GM19193 (cell line): Measurements from ENCODE around the gene TMEM242.

Source experiments
- POLR2A ChIP-seq: IDR thresholded peaks from 4 replicates; pipeline ENCODE4 v1.6.1; 2011; ENCODE audit not compliant: insufficient read depth, insufficient read length; ENCODE audit errors: extremely low read depth

The TMEM242 gene

GRCh38 chr6:157283330-157283898 lies 39.9 kb downstream of the TMEM242 start:
- no peak for TF ChIP-seq POLR2A

- no peak for TF ChIP-seq POLR2A
These were observed 41.0 kb downstream of the TMEM242 start for GRCh38 chr6:157282284-157282683.

GRCh38 chr6:157281570-157281969 lies 41.7 kb downstream of the TMEM242 start:
- TF ChIP-seq POLR2A, result no peak

GRCh38 chr6:157280947-157281346 lies 42.4 kb downstream of the TMEM242 start:
- no peak for TF ChIP-seq POLR2A

GRCh38 chr6:157280157-157280556 lies 43.2 kb downstream of the TMEM242 start:
- TF ChIP-seq POLR2A, result no peak

GRCh38 chr6:157278171-157278570 lies 45.1 kb downstream of the TMEM242 start:
- no peak for TF ChIP-seq POLR2A

- TF ChIP-seq POLR2A, result no peak
These were observed 46.6 kb downstream of the TMEM242 start for GRCh38 chr6:157276731-157277130.

GRCh38 chr6:157276134-157276532 lies 47.2 kb downstream of the TMEM242 start:
- TF ChIP-seq POLR2A, result no peak

GRCh38 chr6:157274471-157275226 lies 48.7 kb downstream of the TMEM242 start:
- peak; percentile 41 for TF ChIP-seq POLR2A

GRCh38 chr6:157273756-157274470 lies 49.4 kb downstream of the TMEM242 start:
- no peak for TF ChIP-seq POLR2A

GRCh38 chr6:157272866-157273755 lies 50.2 kb downstream of the TMEM242 start:
- TF ChIP-seq POLR2A, result no peak

GRCh38 chr6:157272372-157272771 lies 50.9 kb downstream of the TMEM242 start:
- TF ChIP-seq POLR2A, result no peak

GRCh38 chr6:157271911-157272310 lies 51.4 kb downstream of the TMEM242 start:
- no peak for TF ChIP-seq POLR2A

- no peak for TF ChIP-seq POLR2A
These were observed 51.9 kb downstream of the TMEM242 start for GRCh38 chr6:157271441-157271840.

GRCh38 chr6:157270916-157271315 lies 52.4 kb downstream of the TMEM242 start:
- no peak for TF ChIP-seq POLR2A
